Erythroblast (primary cell): ENCODE data around the gene CXXC5.

Experiments
- GATA1 ChIP-seq: IDR thresholded peaks from 2 replicates; pipeline ENCODE4 v1.6.1; 2011; ENCODE audit warnings: low read depth, mild to moderate bottlenecking, control low read depth, low read length, moderate library complexity
- POLR2A ChIP-seq: IDR thresholded peaks from 2 replicates; pipeline ENCODE4 v1.6.1; 2011; ENCODE audit warnings: mild to moderate bottlenecking, low read length

GRCh38 chr5:139651043-139651834, 3.1 kb downstream of the CXXC5 start:
- TF ChIP-seq POLR2A (no peak), GATA1 (no peak)
